VCaP (cell line): Measurements from ENCODE around the gene HSF2.
"Not testable (repeated sequence)": the region's sequence is repeated elsewhere in the genome, so short reads cannot be mapped to it uniquely, and the experiment has no call there.

Source experiments
- H3K27ac ChIP-seq: fragments of 450-650 bp; 2 replicates; pipeline ENCODE4 v1.5.1; 2017
- TF ChIP-seq, protein P1 (sequence below): fragments of 450-650 bp; conservative IDR thresholded peaks from 2 replicates; pipeline ENCODE4 v1.5.1; 2017; ENCODE audit warnings: mild to moderate bottlenecking, moderate library complexity

Gene HSF2

GRCh38 chr6:122454673-122455072 is 55.2 kb downstream of the HSF2 start:
- H3K27ac ChIP-seq = no peak overlapping the region

GRCh38 chr6:122455116-122455515 is 55.7 kb downstream of the HSF2 start:
- H3K27ac ChIP-seq = not testable (repeated sequence)

More at GRCh38 chr6:122454673-122455072, 55.2 kb downstream of the HSF2 start:
- TF ChIP-seq, protein P1, sequence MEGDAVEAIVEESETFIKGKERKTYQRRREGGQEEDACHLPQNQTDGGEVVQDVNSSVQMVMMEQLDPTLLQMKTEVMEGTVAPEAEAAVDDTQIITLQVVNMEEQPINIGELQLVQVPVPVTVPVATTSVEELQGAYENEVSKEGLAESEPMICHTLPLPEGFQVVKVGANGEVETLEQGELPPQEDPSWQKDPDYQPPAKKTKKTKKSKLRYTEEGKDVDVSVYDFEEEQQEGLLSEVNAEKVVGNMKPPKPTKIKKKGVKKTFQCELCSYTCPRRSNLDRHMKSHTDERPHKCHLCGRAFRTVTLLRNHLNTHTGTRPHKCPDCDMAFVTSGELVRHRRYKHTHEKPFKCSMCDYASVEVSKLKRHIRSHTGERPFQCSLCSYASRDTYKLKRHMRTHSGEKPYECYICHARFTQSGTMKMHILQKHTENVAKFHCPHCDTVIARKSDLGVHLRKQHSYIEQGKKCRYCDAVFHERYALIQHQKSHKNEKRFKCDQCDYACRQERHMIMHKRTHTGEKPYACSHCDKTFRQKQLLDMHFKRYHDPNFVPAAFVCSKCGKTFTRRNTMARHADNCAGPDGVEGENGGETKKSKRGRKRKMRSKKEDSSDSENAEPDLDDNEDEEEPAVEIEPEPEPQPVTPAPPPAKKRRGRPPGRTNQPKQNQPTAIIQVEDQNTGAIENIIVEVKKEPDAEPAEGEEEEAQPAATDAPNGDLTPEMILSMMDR = no peak

DNA sequence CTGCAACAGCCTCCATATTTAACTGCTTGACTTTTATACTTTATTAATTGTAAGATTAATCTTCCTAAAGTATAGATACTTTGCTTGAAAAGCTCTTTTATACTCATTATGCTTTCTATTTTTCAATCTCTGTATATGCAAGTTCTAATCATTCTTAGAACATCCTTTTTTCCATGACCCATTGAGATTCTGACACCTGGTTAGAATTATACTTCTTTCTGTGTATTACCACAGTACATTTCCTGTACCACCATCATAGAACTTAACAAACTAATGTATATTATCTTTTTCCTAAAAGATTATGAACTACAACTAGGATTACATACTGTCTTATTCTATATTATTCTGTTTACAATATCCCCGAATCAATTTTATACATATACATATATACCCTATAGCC is 58.6 kb downstream of the HSF2 start:
- no peak overlapping the region for H3K27ac ChIP-seq

GRCh38 chr6:122459240-122459639 is 59.8 kb downstream of the HSF2 start:
- TF ChIP-seq, protein P1 = no peak
- peak overlapping the region; percentile 26 for H3K27ac ChIP-seq

More for the DNA sequence above, 58.6 kb downstream of the HSF2 start:
- TF ChIP-seq, protein P1 = no peak

GRCh38 chr6:122459865-122460416 is 60.5 kb downstream of the HSF2 start:
- peak overlapping the region; percentile 26 for H3K27ac ChIP-seq

- H3K27ac ChIP-seq = no peak overlapping the region
- TF ChIP-seq, protein P1 = no peak
Observed at GRCh38 chr6:122461885-122462284, 62.4 kb downstream of the HSF2 start.

GRCh38 chr6:122471107-122472021 is 71.9 kb downstream of the HSF2 start, which contains the start of gene SERINC1:
TSS of gene SERINC1 (minus strand) at chr6:122471807. CDS start at chr6:122471737, 70 bp downstream.
- peak within 1 kb of the TSS; percentile 88 for H3K27ac ChIP-seq
- TF ChIP-seq, protein P1 = no peak

DNA sequence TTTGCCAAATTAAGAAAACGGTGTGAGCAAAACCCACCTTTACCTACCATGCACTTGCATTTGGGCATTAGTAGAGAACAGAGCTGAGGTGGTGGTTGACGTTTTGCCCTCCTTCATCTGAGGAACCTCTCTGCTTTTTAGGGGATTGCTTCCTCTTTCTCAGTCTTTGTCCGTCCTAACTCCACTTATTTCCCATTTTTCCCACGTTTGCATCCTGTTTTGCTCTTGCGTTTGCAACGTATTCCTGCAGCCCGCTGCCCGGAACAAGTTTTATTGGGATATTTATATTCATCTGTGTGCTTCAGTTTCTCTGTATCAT is 72.5 kb downstream of the HSF2 start:
- TF ChIP-seq, protein P1 = no peak
- peak overlapping the region; percentile 88 for H3K27ac ChIP-seq
